HG02852 (cell line): ENCODE measurements around the gene CENPU.
"Not testable (repeated sequence)": the region's sequence is repeated elsewhere in the genome, so short reads cannot be mapped to it uniquely, and the experiment has no call there.

ENCODE experiments used
- ATAC-seq: cut with Tn5 transposase; IDR thresholded peaks from one replicate; pipeline ENCODE4 v1.9.1; 2021; ENCODE audit warnings: mild to moderate bottlenecking, moderate library complexity; ENCODE audit not compliant: unreplicated experiment

CENPU gene

DNA sequence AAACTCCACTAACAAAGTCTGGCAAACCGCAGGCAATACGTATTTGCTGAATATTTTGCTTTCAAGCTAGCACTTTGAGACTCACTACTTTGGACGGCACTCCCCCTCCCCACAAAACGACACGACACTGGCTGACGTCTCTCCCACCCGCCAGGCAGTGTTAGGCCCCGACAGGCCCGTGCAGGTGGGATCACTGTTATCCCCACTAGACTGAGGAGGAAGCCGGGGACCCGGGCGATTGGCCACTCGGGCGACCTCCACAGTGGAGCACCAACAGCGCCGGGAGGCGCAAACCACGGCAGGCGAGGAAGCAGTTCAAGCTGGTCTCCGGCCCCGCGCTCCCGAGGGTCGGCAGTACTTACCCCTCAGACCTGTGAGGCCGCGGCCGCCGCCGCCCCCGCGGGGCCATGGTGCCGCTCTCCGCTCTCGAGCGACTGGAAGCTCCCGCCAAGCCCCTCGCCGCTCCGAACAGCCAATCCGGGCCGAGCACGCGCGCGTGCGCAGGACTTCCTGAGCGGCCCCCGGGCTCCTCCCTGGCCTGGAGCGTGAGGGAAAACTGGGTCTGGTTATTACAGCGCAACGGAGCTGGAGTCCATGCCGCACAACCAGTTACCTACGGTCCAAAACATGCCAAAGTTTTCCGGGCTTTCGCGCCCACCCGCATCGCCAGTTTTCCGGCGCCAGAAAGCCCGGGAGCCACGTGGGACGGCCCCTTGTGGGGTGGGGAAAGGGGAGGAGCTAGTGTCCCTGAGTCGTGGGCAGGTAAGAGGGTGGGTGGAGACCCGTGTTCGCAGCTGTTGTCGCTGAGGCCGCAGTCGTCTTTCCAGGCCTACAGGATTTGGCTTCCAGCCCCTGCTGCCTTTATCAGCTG lies at the start of gene CENPU:
Gene CENPU, minus strand, starts transcription at position 443 of the 871 bp plus-strand sequence. Its CDS starts 34 bp downstream, at position 409.
- peak; percentile 91 for ATAC-seq

DNA sequence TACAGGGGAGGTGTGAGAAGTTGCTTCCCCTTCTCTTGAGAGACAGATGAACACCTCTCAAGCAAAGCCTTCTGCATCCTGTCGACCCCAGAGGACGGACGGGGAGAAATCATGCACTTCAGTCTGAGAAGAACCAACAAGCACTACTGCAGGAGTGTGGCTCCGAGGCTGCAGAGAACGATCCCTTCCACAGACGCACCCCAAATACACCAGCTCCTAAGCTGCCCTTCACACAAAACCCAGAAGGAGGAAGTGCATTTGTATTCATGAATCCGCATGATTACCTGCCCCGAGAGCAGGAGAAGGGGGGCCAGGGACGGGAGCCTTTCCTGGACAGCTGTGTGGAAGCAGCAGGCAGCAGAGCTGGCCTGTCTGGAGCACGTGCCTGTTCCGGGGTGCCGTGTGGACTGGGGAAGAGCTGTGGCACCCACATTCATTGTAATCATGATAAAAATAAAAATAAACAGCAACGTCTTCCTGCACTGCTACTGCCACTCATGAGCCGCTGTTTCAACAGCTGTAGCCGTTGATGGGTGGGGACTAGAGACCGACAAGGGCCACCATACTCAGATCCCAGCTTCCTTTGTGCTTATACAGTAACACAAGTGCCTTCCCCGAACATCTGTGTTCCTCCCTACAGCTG lies 49.0 kb upstream of the CENPU start:
- no peak for ATAC-seq

DNA sequence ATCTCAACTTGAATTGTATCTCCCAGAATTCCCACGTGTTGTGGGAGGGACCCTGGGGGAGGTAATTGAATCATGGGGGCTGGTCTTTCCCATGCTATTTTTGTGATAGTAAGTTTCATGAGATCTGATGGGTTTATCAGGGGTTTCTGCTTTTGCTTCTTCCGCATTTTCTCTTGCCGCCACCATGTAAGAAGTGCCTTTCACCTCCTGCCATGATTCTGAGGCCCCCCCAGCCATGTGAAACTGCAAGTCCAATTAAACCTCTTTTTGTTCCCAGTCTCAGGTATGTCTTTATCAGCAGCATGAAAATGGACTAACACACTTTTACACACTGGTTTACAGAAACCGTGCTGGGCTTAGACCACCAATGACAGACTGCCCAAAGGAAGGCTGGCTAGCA lies 45.3 kb upstream of the CENPU start:
- ATAC-seq = not testable (repeated sequence)

DNA sequence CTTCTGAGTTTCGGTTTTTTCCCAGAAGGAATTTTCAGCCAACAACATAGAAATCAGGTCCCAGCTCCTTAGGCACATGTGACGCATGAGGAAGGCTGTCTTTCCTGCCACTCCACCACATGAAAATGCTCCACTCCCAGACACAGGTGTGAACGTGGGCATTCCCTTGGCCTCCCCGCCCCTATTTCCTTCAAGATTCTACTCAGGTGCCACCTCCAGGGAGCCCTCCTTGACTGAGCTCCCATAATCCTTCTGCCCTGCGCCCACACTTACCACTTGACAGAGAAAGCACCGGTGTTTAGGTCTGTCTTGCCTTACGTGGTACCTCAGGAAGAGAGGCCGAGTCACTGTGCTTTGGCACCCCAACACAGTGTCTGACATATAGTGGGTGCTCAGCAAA lies 44.4 kb upstream of the CENPU start:
- no peak for ATAC-seq

- ATAC-seq = no peak
These were observed 42.9 kb upstream of the CENPU start for GRCh38 chr4:184776821-184777220.

GRCh38 chr4:184775854-184776555 lies 42.1 kb upstream of the CENPU start:
- no peak for ATAC-seq

DNA sequence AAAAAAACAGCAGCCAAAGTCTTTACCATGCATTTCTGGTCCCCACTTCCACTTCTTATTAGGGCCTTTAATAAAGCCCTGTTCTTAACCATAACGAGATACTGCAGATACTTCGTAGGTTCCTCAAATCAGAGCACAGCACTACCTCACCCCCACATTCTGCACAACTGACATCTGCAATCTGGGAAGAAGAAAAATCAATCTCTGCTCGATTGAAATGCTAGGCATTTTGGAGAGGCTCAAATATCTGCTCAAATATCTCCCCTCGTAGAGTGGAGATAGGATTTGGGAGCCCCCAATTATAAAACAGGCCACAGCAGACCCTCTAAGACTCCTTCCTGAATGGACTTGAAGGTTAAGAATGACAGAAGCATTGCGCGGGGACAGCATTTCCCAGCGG lies 40.3 kb upstream of the CENPU start:
- no peak for ATAC-seq

GRCh38 chr4:184771416-184771815 lies 37.5 kb upstream of the CENPU start:
- ATAC-seq = no peak

GRCh38 chr4:184769141-184769765 lies 35.4 kb upstream of the CENPU start:
- no peak for ATAC-seq

- ATAC-seq = no peak
These were observed 34.4 kb upstream of the CENPU start for GRCh38 chr4:184768296-184768695.

GRCh38 chr4:184766446-184766845 lies 32.5 kb upstream of the CENPU start:
- no peak for ATAC-seq

DNA sequence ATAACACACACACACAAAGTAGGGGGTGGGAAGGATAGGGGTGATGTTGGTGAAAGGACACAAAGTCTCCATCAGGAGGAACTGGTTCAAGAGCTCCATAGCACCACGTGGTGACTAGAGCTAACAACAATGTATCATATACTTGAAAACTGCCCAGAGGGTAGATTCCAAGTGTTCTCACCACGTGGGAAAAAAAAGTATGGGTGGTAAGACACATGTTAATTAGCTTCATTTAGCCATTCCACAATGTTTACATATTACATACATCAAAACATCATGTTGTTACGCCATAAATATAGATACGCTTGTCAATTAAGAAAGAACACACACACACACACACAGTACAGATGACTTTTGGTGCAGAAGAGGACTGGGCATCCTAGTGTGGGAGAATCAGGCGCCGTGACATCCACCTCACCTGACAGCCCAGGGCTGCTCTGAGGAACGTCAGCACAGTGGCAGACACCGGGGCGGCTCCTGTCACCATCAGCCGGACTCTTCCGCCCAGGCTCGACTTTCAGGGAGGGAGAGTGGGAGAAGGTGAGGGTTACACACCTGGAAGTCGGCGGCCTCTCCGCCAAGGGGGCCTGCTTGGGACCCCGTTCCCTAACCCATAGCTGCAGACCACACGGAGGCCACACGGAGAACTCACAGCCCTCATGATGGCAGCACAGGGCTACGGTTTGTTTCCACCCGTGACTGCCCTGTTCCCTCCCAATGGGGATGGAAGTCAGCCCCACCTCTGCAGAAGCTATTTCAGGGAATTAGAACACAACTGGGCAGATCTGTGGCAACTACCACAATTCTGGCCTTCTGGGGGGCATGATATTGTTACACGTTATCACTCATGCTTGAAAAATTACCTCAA lies 31.8 kb upstream of the CENPU start:
- ATAC-seq = no peak

DNA sequence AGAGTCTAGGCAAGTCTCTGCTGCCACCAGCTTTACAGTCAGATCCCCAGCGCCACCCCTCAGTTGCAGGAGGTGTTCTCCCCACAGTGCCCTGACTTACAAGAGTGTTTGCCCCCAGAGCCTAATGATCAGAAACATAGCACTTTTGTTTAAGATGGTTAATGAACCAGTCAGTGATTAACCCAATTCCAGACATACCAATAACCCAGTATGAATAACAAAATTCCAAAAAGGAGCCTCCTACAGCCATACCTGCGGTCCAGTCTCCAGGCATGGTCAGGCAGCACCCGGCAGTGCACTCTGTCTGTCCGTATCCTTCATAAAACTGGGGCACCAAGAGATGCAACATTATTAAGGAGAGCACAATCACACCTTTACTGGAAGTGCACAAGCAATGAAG lies 30.7 kb upstream of the CENPU start:
- no peak for ATAC-seq

DNA sequence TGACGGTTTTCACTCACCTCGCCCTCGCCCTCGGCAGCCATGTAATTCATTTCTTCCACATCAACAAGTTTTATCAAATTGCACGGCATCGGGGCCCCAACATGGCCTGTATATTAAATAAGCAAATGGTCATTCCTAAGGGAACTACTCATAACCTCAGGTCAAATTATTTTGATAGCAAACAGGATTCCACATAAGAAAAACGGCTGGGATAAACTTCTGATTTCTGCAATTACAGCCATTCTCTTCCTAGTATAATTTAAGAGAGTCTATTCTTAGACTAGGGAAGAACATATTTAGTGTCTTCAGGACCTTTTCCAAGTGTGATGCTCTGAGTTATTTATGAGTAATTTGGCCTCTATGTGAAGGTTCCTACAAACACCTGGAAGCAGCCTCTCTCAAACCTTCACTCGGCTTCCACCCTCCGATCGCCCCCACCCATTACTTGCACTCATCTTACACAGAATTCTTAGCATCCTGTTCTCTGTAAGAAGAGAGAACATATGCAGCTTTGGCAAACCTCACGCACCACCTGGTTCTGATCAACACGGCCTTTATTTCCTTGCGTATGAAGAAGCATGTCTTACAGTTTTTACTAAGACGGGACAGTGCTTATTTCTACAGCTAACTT lies 29.4 kb upstream of the CENPU start:
- no peak for ATAC-seq

GRCh38 chr4:184762100-184762499 lies 28.2 kb upstream of the CENPU start:
- no peak for ATAC-seq

DNA sequence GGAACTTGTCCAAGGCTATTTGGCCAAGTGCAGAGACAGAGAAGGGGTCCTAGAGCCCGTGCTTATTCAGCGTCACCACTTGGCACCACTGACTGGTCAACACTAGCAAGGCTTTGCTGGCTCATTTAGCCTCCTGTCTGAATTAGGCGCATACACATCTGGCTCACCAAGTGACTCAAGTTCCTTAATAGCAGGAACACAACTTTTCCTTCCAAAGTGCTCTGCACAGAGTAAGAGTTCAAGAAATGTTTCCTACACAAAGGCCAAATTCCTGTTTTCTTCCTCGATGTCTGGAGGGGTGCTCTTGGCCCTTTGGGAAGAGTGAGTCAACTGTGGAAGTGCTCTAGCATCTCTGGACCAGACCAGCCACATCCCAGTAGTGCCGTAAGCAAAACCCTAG lies 26.8 kb upstream of the CENPU start:
- no peak for ATAC-seq

GRCh38 chr4:184757810-184758209 lies 23.9 kb upstream of the CENPU start:
- ATAC-seq = no peak

DNA sequence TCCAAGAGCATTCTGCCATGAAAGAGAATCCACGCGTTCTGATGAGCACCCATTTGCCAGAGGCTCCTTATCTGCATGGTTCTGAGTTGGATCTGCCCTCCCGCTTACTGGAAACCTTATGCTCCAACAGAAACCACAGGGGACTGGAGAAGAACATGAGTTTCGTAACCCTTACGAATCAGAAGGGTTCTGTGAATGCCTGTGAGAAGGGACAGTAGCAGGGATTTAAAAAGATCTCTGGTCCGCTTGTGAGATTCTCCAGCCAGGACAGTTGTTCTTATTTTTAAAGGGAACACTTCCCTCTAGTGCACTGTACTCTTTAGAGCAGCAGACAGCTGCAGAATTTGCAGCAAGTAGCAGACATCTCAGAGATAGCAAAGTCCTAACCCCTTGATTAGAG lies 22.5 kb upstream of the CENPU start:
- no peak for ATAC-seq

DNA sequence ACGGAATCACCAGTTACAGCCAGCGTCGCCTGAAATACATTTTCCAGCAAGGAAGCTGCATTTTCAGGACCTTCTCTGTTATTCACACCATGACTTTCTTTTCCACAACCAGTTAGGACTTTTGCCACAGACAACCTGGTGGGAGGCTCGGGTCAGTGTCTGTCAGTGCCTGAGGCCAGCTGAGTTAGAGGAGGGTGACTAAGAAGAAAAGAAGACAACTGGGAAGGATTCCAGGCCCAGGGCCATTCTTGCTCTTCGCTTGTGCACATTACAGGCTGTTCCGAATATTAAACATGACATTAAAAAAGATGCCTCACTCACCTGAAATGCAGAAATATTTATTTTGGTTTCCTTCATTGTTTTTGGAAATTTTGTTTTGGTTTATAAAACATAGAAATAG lies 21.4 kb upstream of the CENPU start:
- no peak for ATAC-seq
